HG03342 (cell line): Measurements from ENCODE around the gene BSN.
"Not testable (repeated sequence)": the region's sequence is repeated elsewhere in the genome, so short reads cannot be mapped to it uniquely, and the experiment has no call there.

Experiments used
- ATAC-seq: cut with Tn5 transposase; IDR thresholded peaks from one replicate; pipeline ENCODE4 v1.9.1; 2021; ENCODE audit warnings: mild to moderate bottlenecking, moderate library complexity; ENCODE audit not compliant: unreplicated experiment

Gene BSN

DNA sequence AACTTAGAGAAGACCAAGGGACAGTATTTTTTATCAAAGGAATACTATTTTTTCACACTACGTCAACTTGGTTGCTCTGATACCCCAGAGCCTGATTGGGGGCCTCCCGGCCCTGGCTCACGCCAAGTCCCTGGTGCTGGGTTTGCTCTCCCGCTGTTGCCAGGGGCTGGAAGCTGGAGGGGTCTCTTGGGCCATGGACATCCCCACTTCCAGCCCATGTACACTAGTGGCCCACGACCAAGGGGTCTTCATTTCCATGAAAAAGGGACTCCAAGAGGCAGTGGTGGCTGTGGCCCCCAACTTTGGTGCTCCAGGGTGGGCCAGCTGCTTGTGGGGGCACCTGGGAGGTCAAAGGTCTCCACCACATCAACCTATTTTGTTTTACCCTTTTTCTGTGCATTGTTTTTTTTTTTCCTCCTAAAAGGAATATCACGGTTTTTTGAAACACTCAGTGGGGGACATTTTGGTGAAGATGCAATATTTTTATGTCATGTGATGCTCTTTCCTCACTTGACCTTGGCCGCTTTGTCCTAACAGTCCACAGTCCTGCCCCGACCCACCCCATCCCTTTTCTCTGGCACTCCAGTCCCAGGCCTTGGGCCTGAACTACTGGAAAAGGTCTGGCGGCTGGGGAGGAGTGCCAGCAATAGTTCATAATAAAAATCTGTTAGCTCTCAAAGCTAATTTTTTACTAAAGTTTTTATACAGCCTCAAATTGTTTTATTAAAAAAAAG is 20.3 kb upstream of the BSN start:
- ATAC-seq = no peak

DNA sequence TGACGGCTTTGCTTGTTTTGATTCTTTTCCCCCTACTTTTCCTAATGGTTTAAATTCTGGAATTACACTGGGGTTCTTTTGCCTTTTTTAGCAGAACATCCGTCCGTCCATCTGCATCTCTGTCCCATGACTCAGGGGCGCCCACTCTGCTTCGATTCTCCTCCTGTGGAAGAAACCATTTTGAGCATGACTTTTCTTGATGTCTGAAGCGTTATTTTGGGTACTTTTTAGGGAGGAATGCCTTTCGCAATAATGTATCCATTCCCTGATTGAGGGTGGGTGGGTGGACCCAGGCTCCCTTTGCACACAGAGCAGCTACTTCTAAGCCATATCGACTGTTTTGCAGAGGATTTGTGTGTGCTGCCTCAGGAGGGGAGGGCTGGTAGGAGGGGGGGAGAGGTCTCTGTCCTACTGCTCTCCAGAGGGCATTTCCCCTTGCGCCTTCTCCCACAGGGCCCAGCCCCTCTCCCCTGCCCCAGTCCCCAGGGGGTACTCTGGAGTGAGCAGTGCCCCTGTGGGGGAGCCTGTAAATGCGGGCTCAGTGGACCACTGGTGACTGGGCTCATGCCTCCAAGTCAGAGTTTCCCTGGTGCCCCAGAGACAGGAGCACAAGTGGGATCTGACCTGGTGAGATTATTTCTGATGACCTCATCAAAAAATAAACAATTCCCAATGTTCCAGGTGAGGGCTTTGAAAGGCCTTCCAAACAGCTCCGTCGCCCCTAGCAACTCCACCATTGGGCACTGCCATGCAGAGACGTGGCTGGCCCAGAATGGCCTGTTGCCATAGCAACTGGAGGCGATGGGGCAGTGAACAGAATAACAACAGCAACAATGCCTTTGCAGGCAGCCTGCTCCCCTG is 19.5 kb upstream of the BSN start:
- ATAC-seq = no peak

- no peak for ATAC-seq
These were observed 18.1 kb upstream of the BSN start for GRCh38 chr3:49535971-49536874.

DNA sequence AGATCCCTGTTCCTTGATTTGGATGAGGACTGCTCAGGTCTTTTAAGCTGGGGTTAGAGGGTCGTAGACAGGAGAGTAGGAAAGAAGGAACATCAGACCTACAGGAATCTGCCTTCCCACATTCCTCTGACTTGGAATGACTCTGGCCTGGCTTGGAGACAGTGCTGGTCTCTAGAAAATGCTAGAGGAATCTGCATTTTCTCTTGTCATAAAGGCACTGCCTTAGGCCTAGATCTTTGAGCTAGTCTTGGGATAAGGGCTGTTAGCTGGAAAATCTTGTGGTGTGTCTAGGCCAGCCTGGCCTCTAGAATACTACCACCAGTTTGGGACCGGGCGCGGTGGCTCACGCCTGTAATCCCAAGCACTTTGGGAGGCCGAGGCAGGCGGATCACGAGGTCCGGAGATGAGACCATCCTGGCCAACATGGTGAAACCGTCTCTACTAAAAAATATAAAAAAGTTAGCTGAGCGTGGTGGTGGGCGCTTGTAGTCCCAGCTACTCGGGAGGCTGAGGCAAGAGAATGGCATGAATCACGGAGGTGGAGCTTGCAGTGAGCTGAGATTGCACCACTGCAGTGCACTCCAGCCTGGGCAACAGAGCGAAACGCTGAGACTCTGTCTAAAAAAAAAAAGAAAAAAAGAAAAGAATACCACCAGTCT is 17.3 kb upstream of the BSN start:
- ATAC-seq = no peak

DNA sequence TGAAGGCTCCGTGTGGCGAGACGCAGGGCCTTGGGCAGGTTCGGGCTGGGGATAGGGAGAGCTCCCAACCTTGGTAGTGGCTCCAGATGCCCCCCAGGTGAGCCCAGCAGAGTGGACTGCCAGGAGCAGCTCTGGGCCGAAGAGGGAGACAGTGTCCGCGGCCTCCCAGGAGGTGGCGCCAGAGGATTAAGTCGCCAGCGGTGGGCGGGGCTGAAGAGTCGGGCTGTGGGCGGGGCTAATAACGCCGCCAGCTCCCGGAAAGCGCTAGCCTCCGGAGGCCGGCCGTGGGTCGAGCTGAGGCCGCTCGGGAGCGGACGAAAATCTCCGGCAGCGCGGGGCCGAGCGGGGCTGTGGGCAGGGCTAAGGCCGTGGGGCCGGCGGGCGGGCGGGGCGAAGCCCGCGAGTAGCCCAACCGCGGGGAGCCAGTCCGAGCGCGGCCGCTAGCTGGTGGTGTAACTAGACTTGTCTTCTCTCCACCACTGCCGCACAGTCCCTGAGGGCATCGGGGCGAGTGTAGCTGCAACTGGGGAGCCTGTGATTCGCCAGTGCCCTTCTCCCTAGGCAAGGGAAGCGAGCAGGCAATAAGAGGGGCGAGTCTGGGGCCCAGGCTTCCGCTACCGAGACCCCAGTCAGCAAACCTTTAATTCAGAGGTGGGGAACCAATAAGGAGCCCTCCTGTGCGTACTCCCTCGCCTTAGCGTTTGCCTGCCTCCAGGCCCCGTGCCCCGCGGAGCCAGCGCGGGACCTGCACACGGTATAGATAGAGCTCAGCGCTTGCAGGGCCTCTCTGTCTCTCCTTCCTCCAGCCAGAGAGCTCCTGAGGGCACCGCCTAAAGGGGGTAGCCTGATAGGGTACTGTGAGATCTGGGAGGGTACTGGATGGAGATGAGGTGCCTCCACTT is 14.4 kb upstream of the BSN start:
- ATAC-seq = peak; percentile 80

GRCh38 chr3:49552087-49552486 is 2.2 kb upstream of the BSN start:
- ATAC-seq = no peak

- no peak for ATAC-seq
These were observed 969 bp upstream of the BSN start for GRCh38 chr3:49553324-49553691.

DNA sequence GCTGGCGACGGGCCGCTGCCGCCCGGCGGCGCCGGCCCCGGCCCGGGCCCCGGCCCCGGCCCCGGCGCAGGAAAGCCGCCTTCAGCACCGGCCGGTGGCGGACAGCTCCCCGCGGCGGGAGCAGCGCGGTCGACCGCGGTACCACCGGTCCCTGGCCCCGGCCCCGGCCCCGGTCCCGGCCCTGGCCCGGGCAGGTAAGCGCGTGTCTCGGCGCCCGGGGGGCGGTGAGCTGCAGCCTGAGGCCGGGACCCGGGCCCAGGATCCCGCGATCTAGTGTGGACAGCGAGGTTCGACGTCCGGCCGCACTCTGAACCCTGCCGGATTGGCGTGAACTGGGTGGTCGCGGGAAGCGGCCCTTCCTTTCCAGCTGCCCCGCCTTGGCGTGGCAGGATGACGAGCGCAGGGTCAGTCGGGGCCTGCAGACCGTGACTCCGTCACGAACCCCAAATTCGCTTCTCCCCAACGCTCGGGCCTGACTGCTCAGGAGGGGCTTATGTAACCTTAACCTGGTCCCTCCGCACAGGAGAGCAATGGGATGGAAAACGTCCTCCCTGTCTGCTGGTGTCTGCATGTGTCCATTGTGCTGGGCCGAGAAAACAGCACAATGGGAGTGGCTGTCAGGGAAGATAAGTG is 472 bp downstream of the BSN start:
- ATAC-seq = peak; percentile 65

- ATAC-seq = no peak
These were observed 2.4 kb downstream of the BSN start for GRCh38 chr3:49556500-49557275.

DNA sequence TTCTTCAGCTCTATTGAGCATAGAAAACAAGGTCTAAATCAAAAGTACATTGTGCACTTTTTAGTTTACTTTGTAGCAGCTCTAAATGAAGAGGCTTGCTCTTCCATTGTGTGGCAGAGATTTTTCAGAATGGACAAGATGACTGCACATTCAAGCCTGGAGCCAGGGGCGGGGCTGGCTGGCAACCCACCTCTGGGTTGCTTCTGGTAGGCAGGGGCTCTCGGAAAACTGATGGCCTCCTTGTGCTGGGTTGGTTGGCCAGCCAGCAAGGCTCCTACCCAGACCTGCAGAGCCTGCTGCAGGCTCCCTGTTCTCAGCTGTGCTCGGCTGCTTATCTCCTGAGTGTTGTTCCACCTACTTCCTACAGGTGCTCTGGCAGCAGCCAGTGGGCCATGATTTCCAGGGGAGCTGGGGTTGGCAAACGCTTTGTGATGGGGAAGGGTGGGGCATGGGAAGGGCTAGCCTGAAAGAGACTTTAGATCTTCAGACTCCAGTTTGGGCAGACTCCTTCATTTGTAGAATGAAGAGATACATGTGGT is 8.8 kb downstream of the BSN start:
- ATAC-seq = no peak

DNA sequence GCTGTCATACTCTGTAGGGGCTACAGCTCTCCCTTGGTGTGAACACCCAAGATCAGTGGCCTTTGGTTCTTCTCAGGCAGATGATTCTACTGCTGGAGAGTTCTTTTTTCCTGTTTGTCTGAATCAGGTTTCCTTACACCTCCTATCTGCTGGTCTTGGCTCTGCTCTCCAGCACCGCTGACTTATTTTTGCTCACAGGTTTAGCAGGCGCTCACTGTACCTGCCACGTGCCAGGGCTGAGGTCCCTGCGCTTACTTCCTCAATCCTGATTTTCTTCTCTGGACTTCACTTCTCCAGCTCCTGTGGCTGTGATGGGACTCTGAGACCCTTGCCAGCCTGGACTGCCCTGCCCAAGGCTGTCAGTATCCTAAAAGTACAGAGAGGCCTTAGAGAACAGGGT is 9.5 kb downstream of the BSN start:
- no peak for ATAC-seq

GRCh38 chr3:49566312-49566711 is 12.0 kb downstream of the BSN start:
- ATAC-seq = no peak

DNA sequence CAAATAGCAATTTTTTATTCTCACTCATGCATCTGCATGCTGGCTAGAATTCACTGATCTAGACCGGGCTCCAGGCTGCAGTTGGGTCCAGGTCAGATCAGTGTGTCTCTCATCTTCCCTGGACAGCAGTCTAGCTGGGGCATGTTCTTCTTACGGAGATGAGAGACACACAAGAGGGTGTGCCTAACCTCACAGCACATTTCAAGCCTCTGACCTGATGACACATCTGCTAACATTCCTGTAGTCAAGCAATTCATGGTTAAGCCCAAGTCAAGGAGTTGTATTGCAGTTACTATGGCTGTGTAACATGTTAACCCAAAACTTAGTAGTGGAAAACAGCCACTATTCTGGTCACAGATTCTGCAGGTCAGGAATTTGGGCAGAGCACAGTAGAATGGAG is 13.1 kb downstream of the BSN start:
- ATAC-seq = no peak

DNA sequence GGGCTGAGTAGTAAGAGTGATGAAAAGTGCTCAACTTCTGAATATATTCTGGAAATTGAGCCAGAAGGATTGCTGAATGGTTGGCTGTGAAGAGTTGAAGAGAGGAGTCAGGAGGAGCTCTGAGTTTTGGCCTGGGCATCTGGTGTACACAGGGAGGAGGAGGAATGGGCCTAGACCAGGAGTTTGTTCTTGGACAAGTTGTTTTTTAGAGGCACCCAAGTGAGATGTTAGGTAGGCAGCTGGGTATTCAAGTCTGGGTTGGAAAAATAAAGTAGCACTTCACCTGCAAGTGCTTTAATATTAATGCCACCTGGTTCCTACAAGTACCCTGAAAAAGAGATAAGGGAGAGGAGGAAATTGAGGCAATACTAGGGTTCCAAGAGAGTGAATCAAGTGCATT is 14.7 kb downstream of the BSN start:
- ATAC-seq = no peak

DNA sequence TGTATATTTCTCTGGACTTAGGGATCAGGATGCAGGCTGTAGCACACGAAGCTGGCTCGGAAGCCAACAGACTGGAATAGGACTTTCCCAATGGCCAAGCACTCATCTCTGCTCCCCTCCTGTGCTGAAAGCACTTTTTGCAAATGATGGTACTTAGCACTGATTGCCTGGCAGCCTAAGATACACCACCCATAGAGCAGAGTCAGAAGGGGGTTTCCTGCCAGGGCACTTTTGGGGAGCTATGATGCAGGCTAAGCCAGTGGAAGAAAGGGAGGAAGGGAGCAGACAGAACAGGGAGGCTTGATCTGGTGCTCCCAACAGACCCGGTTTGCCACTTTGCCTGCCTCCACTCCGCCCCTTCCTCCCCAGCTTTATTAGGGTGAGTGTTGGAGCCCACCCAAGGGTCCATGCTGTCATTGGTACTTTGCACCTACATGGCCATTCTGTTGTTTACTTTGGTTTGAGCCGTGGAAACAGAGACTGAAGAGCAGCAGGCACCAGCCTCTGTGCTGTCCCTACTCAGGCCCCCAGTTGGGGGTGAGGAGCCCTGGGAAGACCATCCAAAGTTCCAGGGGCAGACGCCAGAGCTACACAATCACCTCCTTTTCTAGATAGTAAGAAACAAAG is 15.9 kb downstream of the BSN start:
- ATAC-seq = no peak

GRCh38 chr3:49582177-49582576 is 27.9 kb downstream of the BSN start:
- ATAC-seq = no peak

DNA sequence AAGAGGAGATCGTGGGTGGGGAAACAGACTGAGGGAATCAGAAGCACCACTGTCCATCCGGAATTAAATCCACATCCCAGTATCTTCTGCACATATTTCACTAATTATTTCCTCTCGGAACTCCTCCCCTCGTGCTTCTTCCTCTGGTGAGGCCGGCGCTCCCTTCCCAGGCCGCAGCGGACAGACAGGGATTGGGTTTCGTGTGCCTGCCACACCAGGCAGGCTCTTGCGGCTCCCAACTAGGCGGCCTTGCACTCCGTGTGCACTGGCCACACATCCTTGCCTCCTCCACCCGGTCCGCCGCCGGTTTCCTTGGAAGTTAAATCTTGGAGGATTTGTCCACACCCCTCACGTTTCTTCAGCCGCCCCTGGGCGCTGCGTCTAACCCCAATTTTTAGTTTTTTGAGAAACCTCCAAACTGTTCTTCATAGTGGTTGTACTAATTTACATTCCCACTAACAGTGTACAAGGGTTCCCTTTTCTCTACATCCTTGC is 31.0 kb downstream of the BSN start:
- not testable (repeated sequence) for ATAC-seq

GRCh38 chr3:49591615-49592014 is 37.3 kb downstream of the BSN start:
- ATAC-seq = no peak
